Colonic mucosa (tissue), 4 donors: ENCODE data around the gene SNPH. TPM values are rescaled to one million over a fixed set of nuclear protein-coding genes. Genes with fewer than 3 reads are reported as not detected.

Experiments
- DNase-seq: peaks from one replicate; pipeline ENCODE4 v3.0.0-alpha.2; 2020
- H3K27ac ChIP-seq: fragments of 200-600 bp; one replicate; pipeline ENCODE4 v1.8.0; 2021
- H3K27me3 ChIP-seq: fragments of 200-600 bp; one replicate; pipeline ENCODE4 v1.8.0; 2021
- H3K36me3 ChIP-seq: fragments of 200-600 bp; one replicate; pipeline ENCODE4 v1.8.0; 2021
- H3K4me1 ChIP-seq: fragments of 200-600 bp; one replicate; pipeline ENCODE4 v1.8.0; 2021; ENCODE audit warnings: mild to moderate bottlenecking
- H3K4me3 ChIP-seq: fragments of 200-600 bp; one replicate; pipeline ENCODE4 v1.8.0; 2021
- H3K9ac ChIP-seq, 2 donors: one replicate each; pipeline ENCODE4 v1.7.0; 2013; ENCODE audit warnings: control low read depth in 2 of 2, low read depth in 2 of 2, low read length in 2 of 2
- H3K9me3 ChIP-seq: fragments of 200-600 bp; one replicate; pipeline ENCODE4 v1.8.0; 2021
- CTCF ChIP-seq: fragments of 200-600 bp; IDR thresholded peaks from one replicate; pipeline ENCODE4 v1.8.0; 2022; ENCODE audit warnings: antibody characterized with exemption, mild to moderate bottlenecking
- intact Hi-C: fragments of 100-400 bp; cut with DNase I; formaldehyde crosslinking; loops from one replicate; pipeline ENCODE4 v1.14.1; 2022
- total RNA-seq, 2 donors: library from RNA; stranded (reverse); fragmentation: NEBNext Ultra II Directional in 1 of 2; extraction: Animal tissue kit (Norgen Biotek cat#: 25700) in 1 of 2; gene quantifications; one replicate each; pipeline ENCODE4 v1.2.1, GENCODE V29; 2021
- donor health status: healthy.
- donor health status: DM: no; HTN: no; CAD: no.
- donor health status: DM: no; HTN: no; CAD: no.

The SNPH gene
- total RNA-seq, 2 donors from 2014 or later: 1.9 to 2.4 TPM

DNA sequence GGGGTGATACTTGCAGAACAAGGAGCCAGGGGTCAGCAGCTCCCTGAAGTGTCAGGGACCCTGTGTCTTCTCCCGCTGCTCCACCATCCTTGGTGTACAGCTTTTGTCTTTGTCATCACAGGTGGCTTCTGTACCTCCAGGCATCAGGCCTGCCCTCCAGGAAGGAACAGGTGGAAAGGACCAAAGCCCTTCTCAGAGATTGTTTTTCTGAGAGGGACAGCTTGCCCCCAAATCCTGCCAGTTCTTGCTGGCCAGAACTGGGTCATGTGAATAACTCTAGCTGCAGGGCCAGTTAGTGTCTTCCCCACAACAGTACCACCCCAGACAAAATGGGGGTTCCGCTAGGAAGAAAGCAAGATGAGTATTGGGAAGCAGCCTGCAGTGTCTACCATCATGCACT lies 31.4 kb downstream of the SNPH start:
- Histone ChIP-seq H3K36me3 (no peaks in the 10 kb centered on the region), H3K4me1 (no peaks in the 10 kb centered on the region), H3K4me3 (no peak overlapping the region), H3K9ac (no peak overlapping the region), H3K27me3 (no peaks in the 10 kb centered on the region), H3K27ac (no peak overlapping the region), H3K9me3 (no peaks in the 10 kb centered on the region)
- TF ChIP-seq CTCF: no peak
- intact Hi-C loops: no loop called here
- DNase-seq: no peak

DNA sequence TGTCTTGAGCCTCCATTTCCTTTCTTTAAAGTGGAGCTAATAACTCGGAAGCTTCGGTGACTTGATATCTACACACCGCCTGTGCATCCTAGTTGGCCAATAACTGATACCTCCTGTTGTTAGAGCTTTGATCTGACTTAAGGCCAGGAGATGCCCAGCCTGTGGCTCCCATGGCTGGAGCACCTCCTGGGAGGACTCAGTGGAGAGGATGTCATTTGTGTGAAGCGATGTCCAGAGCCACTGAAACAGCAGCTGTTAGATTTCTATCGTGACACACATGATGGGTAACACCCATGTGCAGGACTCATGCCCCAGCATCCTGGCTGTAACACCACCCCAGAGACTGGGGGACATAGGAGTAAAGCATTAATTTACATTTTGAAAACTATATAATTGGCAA lies 32.1 kb downstream of the SNPH start:
- no peak overlapping the region for H3K4me3 ChIP-seq

DNA sequence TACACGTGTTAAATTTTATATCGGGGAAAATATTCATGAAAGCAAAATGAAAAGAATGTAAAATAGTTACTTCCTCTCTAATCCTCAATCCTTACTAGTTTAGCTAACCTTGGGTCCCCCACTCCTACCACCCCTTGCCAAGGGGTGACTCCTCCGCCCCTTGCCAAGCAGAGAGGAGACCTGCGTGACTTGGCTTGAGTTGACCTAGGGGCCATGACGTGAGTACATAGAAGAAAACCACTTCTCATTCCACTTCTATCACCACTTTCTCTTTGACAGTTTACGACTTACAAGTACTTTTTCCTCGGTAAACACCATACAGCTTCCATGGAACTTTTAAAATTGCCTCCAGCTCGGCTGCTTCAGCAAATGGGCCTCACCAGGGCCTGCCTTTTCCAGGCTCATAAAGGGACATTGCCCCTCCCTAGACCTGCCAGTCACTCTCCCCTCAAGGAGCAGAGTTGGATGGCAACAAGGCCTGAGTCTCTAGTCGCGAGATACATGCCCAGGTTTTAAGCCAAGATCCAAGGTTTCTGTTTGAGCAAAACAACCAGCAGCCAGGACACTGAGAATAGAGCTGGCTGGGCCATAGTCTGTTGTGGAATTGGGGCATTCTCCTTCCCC lies 32.9 kb downstream of the SNPH start:
- no peak overlapping the region for H3K9ac ChIP-seq
- no peak for DNase-seq

More for the DNA sequence above, 32.1 kb downstream of the SNPH start:
- TF ChIP-seq CTCF: no peak
- H3K27ac ChIP-seq: no peak overlapping the region
- H3K27me3 ChIP-seq: no peaks in the 10 kb centered on the region
- H3K9me3 ChIP-seq: no peaks in the 10 kb centered on the region
- H3K4me1 ChIP-seq: no peaks in the 10 kb centered on the region
- H3K36me3 ChIP-seq: no peaks in the 10 kb centered on the region
- intact Hi-C loops: no loop called here
- DNase-seq: no peak
- no peak overlapping the region for H3K9ac ChIP-seq

DNA sequence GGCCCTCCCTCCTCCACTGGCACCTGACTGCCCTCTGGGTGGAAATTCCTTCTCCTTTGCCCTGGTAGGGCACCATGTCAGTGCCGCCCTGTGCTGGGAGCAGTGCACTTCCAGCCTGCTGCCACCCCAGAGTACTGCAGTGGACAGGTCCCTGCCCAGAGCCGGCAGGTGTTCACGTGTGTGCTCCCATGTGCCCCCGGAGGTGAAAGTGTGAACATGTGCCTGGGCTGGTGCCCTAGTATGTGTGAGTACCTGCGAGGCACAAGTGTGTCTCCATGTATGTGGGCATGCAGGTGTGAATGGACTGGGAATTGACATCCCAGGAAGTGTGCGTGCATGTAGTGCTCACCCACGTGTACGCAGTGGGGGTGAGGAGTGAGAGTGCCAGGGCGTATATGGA lies 33.4 kb downstream of the SNPH start:
- peak; percentile 22 for TF ChIP-seq CTCF
- peak; percentile 34 for DNase-seq
- intact Hi-C loops: no loop called here
- no peaks in the 10 kb centered on the region for H3K36me3 ChIP-seq
- H3K27ac ChIP-seq: no peak overlapping the region
- H3K4me1 ChIP-seq: no peaks in the 10 kb centered on the region
- no peaks in the 10 kb centered on the region for H3K27me3 ChIP-seq
- H3K9me3 ChIP-seq: no peaks in the 10 kb centered on the region
- no peak overlapping the region for H3K4me3 ChIP-seq
- no peak overlapping the region for H3K9ac ChIP-seq

More for the DNA sequence above, 32.9 kb downstream of the SNPH start:
- Histone ChIP-seq H3K36me3 (no peaks in the 10 kb centered on the region), H3K27ac (no peak overlapping the region), H3K27me3 (no peaks in the 10 kb centered on the region), H3K4me3 (no peak overlapping the region), H3K4me1 (no peaks in the 10 kb centered on the region), H3K9me3 (no peaks in the 10 kb centered on the region)
- intact Hi-C loops: no loop called here
- TF ChIP-seq CTCF: no peak

GRCh38 chr20:1300083-1300840 lies 34.2 kb downstream of the SNPH start:
- no peak for DNase-seq
- Histone ChIP-seq H3K27ac (no peak overlapping the region), H3K4me3 (no peak overlapping the region), H3K4me1 (no peaks in the 10 kb centered on the region), H3K9ac (no peak overlapping the region), H3K36me3 (no peaks in the 10 kb centered on the region), H3K9me3 (no peaks in the 10 kb centered on the region), H3K27me3 (no peaks in the 10 kb centered on the region)
- intact Hi-C loops: no loop called here
- TF ChIP-seq CTCF: no peak
